OCI-M2 (cell line): Measurements from ENCODE around the gene HOXD3.

Experiments used
- DNase-seq: peaks from one replicate; lab custom pipeline; 2025; ENCODE audit not compliant: unreplicated experiment; lab: John Stamatoyannopoulos, UW

HOXD3 gene

DNA sequence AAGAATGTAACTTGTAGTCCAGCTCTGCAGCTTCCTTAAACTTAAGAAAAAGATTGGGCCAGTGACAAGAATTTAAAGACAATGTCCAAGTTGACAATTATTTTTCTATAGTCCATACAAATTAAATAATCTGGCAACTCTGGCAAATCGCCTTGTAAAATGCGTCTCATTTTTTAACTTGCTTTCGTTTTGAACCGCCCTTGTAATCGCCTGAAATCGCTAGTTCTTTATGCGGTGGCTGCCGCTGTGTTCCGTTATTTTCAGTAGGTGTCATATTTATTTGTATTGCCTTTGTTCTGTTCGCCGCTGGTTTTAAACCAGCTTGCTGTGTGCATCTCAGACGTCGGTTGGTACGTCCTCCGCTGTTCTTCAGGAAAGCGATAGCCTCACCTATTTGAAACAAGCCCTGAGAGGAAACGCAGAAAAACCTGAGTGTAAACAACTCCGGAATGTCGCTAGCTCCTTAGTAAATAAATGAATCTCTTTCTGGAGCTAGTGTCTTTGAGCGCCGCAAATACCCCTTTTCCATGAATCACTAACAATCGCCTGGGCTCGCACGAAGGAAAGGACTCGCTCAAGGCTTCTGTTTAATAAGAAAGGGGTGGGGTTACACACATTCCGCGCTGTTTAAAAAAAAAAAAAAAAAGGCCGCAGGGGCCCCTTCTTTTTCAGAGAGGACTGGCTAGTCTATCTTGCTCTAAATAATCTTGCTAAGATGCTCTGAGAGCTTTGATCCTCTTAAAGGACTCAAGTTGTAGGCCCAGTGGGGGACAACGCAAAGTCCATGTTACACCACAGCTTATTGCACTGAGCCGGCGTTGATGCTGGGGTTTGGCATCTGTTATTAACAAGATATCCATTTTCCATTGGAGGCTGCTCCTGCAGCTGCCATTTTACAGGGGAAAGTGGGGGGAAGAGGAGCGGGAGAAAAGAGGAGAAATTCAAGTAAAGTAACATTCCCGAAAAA, 24.6 kb upstream of the HOXD3 start:
- no peak for DNase-seq

GRCh38 chr2:176133389-176133788, 23.7 kb upstream of the HOXD3 start:
- no peak for DNase-seq

DNA sequence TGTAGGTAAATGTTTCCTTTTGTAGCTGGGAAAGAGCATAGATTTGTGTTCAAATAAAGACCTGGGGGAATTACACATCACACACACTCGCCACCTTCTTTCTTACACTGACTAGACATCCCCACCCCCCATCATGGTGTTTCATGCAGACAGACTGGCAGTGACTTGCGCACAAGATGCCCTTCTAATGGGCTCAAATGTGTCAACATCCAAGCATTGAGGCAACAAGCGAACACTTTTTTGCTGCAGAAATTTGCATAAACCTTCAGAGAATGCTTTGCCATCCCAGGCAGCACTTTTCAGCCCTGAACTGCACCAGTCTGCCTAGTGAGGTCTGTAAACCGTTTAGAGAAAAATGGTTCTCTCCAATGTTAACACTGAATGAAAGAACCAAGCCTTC, 23.1 kb upstream of the HOXD3 start:
- DNase-seq, result no peak

GRCh38 chr2:176135035-176135440, 22.1 kb upstream of the HOXD3 start:
- DNase-seq, result no peak

DNA sequence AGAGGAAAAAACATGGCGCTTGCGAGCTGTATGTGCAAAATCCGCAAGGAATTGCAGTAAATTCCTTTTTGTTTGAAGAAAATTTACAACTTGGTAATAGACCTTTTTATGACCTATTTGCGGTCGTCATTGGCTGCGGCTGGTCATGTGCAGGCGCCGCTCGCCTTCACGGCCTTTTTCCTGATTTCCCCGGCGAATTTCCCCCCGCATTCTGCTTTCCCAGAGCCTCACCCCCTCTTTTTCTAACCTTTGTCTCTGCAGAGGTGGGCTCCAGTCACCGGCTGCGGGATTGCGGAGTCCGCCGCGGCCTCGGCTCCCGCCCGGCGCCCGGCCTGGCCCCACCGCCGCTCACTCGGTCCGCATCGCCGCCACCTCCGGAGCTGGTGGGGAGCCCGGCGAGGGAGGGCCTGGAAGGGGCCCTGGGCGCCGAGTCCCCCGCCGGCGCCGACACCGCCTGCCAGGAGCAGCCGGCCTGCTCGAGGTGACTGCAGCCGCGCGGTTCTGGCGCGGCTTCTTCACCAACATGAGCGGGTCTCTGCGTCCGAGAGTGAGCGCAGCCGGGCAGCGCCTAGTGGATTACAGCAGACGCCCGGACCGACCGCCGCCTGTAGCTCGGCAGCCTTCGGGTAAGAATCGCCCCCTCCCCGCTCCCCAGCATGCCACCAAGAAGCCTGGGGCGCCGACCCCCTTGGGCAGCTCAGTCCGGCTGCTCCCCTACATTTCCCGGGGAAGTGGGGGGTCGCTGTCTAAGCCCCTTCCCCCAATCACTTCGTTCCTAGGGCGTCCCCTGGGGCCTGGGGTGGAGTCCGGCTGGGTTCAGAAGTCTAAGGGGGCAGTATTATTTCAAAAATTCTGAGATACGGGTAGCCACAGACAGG, 20.5 kb upstream of the HOXD3 start:
- no peak for DNase-seq

DNA sequence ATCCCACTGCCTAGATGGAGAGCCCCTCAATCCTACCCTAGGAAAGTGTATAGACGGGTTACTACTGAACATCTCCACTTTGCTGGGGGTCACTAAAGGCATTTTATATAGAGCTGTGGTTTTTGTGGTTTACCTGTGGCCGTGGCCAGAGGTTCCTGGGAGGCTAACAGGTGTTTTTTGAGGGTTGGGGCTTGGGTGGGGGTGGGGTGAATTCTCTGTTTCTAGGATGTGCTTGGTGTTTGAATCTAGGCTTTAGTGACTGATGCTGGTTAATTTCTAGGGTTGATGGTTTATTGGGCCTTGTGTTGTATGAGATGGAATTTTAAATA, 19.9 kb upstream of the HOXD3 start:
- DNase-seq, result no peak

DNA sequence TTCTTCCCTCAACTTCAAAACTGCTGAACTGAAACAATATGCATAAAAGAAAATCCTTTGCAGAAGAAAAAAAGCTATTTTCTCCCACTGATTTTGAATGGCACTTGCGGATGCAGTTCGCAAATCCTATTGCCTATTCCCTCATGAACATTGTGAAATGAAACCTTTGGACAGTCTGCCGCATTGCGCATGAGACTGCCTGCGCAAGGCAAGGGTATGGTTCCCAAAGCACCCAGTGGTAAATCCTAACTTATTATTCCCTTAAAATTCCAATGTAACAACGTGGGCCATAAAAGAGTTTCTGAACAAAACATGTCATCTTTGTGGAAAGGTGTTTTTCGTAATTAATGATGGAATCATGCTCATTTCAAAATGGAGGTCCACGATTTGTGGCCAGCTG, 19.2 kb upstream of the HOXD3 start:
- DNase-seq, result no peak

DNA sequence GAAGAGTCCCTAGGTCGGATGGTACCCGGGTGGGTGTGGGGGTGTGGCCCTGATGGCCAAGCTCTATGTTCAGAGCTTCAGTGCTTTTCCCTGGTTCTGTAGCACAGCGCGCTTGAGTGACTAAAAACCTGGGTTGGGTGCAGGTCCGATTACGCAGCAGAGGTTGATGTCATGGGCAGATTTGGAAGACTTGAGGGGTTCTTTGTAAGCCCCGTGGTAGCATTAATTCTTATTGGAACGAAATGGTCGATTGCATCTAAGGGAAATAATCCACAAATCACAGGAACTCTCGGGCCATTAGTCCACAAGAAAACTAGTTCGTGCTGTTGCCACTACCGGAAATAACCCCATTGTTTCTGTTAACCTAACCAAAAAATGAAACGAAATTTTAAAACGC, 18.6 kb upstream of the HOXD3 start:
- no peak for DNase-seq

- DNase-seq, result no peak
Measured at GRCh38 chr2:176138923-176139660, 18.0 kb upstream of the HOXD3 start.

GRCh38 chr2:176139661-176140512, 17.2 kb upstream of the HOXD3 start:
- no peak for DNase-seq

DNA sequence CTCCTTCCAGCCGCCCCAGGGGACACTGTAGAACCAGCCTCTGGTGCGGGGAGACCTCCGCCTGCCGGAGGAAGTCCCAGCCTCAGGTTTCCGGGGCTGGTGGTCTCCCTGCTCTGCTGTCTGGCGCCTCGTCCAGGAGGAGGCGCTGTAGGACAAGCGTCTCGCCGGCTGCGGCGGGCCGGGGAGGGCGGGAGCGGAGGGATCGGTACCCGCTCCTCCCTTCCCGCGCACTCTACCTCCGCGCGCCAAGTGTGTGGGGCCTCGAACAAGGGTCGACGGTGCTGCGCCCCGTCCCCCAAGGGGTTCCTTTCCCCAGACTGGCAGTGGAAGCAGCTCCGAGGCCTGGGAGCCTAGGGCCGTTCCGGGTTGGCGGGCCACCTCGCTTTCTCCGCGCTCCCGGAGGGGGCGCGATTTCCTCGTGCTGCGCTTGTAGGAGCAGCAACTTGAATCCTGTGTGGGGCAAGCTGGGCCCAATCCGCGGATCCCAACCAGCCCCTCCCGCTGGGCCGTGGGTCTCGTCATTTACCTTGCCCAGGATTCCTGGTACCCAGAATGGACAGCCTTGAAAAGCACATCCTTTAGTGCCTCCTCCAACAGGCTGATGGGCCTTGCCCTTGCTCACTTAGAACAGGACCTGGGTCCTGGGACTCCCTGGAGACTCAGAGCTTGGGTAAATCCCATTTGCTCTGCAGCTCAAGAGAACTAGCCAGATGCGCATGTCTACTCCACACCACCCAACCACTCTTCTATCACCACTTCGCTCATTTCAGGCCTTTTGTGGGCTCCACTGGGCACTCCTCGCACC, 16.4 kb upstream of the HOXD3 start:
- no peak for DNase-seq

GRCh38 chr2:176142281-176142680, 14.8 kb upstream of the HOXD3 start:
- DNase-seq, result no peak

DNA sequence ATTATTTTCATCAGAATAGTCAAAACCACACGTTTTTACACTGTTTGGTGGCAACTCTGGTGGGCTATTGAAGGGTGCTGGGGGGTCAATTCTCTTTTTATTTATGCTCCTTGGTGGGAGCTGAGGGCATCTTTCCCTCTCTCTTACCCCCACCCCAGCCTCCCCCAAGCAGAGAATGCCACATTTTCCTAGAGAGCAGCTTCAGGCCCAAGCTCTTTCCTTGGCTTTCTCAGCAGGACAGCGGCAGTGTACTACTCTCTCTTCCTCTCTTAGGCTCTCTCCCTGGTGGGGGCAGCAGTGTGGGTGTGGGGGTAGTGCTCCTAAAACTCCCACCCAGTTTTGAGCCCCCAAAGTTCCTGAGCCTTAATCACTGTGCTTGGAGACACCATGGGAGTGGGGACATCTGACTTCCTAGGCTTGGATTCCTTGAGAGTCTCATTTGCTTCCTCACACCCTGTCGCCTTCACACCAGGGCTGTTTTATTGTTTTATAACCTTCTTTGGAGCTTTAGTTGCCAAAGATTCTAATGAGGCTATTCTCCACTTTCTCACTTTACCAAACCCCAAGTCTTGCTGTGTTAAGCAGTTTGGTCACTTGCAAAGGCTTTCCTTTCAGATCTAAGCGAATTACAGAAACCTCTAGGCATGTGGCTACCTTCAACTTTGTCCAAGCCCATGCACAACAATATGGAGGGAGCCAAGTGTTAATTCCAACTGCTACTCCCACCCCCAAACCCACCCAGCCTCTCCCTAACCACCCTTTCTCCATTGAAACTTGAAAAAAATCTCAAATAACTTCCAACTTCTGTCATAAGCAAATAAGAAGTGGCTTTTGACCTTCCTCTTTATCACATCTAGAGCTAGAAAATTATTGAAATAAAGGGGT, 11.8 kb upstream of the HOXD3 start:
- no peak for DNase-seq

DNA sequence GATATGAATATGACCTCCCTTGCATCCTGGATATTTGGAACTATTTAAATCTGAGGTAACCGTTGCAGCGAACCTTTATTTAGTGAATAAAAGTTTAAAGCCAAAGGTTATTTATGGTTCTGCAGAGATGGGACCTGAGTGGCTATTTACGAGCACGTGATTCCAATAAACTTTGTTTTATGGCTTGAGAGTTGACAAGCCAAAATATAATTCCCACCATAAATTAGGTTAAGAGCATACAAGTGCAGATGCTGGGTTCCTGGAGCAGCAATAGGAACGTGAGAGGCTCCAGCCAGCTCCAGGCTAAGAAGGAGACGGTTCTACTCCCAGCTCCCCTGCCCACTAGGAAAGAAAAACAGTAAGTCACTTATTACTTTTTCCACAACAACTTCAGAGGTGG, 11.0 kb upstream of the HOXD3 start:
- DNase-seq, result no peak

DNA sequence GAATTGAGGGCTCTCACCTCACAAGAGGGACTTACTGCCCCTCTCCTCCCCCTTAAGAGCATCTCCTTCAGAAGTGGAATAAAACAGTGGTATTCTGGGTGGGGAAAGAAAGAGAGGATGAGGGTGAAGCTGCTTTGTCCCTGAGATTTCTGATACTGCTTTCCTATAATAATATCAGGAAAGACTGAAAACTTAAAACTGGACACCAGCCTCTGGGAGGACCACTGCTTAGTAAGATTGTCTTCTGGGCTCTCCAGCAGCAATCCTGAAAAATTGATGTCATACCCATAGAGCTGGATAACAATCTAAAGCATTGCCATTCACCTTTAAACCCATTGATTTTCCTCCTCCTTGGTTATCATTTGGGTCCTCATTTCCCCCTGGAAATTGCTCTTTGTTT, 10.5 kb upstream of the HOXD3 start:
- DNase-seq, result no peak

DNA sequence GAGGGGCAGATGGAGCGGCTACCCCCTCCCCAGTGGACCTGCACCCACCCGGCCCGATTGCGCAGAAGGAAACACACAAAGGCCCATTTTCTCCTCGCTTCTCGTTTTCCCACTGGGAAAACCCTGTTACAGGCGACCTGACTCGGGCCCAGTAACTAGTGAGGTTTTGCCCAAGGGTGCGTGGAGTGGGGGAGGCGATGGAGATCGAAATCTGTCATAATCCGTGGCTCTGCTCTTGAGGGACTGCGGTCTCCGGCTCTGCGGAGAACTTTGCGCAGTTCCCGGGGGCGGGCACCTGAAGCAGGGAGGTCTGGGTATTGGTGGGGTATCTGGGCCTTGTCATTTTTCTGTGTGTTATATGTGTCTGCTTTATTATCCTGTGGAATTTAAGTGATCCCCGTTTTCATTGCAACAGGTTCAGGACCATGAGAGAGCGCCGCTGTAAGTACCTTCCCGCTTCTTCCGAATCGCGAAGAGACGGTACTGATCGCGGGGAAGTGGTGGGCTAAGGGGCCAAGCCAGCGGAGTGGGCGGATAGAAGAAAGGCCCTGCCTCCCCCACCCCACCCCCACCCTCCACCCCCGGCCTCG, 9.8 kb upstream of the HOXD3 start:
- no peak for DNase-seq

GRCh38 chr2:176147800-176148496, 9.2 kb upstream of the HOXD3 start:
- no peak for DNase-seq
